Epithelial cell of prostate (primary cell): ENCODE results near the gene FAM9B.
"Not testable (repeated sequence)": the region's sequence is repeated elsewhere in the genome, so short reads cannot be mapped to it uniquely, and the experiment has no call there.

Experiments used
- DNase-seq: peaks from one replicate; pipeline ENCODE4 v3.0.0-alpha.2; 2011; ENCODE audit warnings: low read depth, low spot score
- H3K27ac ChIP-seq: fragments of 450-650 bp; 2 replicates; pipeline ENCODE4 v1.5.1; 2017; ENCODE audit warnings: mild to moderate bottlenecking

FAM9B gene

DNA sequence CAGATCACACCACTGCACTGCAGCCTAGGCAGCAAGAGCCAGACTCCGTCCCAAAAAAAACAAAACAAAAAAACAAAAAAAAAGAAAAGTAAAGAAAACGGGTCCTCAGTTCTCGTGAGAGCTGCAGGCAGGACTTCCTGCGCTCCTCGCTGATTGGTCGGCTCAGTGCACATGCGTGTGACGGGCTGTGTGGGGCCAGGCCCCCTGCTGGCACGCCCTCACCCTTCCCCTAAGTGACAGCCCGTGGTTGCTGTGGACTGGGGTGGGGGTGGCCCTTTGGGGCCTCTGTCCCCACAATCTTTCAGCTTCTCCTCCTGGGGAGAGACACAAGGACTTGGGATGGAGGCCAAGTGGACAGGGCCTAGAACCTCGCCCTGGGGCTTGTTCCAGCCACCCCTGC lies at the start of gene FAM9B:
Gene FAM9B, minus strand, starts transcription at position 139 of the 400 bp plus-strand sequence. CDS start 1,141 bp downstream, outside the sequence.
- DNase-seq, result no peak
- H3K27ac ChIP-seq, result no peak within 1 kb of the TSS

DNA sequence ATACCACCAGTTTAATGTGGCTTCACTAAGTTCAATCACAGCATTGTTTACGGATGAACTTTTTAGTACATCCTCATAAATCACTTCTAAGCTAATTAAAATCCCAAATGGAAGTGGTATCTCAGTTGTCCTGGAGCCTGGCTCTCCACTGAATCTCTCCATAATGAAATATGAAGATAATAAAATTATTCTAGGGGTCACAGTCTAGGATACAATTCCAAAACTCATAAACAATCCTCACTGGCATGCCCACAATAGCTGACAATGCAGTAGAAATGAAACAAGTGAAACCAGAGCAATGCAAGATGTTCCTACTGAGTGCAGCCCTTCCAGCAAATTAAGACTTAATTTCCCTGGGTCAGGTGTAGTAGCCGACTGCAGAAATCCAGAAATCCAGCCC lies 47.3 kb upstream of the FAM9B start:
- DNase-seq, result no peak

GRCh38 chrX:9074326-9074725 lies 40.4 kb upstream of the FAM9B start:
- H3K27ac ChIP-seq, result no peak overlapping the region
- no peak for DNase-seq

More for the DNA sequence above, 47.3 kb upstream of the FAM9B start:
- H3K27ac ChIP-seq, result no peak overlapping the region

DNA sequence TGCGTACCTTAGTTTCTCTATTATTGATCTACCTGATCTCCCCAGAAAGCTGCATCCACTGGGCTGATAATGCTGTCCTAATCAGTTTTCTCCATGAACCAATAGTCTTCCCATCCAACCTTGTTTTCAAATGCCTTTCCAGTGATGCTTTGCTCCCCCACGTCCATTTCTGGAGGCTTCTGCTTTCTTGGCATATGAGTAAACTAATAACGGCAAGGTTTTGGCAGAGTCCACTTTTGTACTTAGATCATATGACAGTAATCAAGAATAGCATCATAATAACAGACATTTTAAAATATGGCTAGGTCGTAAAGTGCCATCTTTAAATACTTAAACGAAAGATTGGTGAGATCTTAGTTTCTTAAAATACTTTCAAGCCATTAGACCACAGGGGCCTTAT lies 38.4 kb upstream of the FAM9B start:
- no peak for DNase-seq
- H3K27ac ChIP-seq, result no peak overlapping the region

DNA sequence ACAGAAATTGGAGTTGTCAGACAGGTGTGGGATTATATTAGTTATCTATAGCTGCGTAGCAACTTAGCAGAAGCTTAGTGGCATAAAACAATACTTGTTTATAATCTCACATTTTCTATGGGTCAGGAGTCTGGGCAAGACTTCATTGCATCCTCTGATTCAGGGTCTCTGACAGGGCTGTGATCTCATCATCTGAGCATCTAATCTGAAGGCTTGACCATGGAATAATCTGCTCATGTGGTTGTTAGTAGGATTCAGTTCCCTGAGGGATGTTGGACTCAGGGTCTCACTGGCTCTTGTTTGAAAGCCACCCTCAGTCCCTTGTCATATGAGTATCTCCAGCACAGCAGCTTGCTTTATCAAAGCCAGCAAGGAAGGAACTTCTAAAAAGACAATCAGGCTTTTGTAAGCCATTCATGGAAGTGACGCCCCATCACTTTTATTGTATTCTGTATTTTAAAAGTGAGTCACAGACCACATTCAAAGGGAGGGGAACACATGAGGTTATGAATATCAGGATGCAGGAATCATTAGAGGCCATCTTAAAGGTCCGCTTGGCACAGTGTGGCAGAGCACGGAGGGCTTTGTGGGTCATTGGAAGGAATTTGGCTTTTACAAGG lies 37.2 kb upstream of the FAM9B start:
- no peak overlapping the region for H3K27ac ChIP-seq

DNA sequence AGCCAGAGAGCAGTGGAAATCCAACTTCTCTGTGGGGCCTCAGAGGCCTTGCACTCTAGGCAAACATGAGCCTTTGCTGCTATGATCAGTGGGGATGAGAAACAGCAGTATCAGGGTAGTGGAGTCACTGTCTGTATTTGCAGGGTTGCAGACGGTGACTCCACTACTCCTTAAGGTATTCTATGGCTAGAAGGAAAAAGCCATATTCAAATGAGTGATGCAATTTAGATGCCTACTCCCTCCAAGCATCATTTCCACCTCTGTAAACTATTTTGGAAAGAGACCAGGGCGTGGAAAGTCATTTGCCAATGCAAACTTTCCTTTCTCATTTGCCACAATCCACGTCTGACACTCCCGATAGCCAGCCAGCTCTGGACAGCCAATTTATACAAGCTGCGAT lies 35.6 kb upstream of the FAM9B start:
- H3K27ac ChIP-seq, result no peak overlapping the region
- DNase-seq, result no peak

More for the DNA sequence above, 37.2 kb upstream of the FAM9B start:
- DNase-seq, result no peak

DNA sequence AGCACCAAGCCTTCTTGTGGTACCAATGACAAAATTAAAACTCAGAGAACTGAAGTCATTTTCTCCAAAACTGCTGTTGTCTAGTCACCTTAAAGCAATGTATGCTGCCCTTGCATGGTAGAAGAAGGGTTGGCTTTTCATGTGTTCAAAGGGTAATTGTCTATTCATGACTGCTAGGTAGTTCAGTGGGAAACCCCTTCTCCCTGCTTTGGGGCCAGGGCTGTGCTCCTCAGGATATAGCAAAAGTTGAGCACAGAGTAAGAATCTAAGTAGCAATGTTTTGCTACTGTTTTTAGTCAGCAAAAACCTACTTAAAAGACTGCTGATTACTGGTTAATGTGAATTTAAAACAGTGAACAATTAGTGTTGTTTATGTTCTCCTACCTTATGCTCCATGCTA lies 30.8 kb upstream of the FAM9B start:
- DNase-seq, result no peak

DNA sequence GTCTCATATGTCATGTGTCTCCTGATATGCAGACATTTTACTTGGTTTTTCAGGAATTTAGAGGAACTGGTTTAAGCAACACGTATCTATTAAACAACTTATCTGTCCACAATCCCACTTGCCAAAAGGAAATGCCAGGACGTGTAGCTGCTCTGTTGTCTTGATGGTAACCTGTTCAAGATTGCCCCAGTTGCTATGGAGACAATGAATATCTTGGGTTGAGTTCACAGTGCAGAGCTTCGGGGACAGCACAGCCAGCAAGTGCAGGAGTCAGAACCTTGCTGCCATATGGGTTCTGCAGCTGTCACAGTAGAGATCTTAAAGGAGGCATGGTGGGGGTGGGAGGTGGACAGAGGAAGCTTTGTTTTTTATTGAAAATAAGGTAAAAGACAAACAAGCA lies 28.7 kb upstream of the FAM9B start:
- DNase-seq, result no peak
- no peak overlapping the region for H3K27ac ChIP-seq

More for the DNA sequence above, 30.8 kb upstream of the FAM9B start:
- H3K27ac ChIP-seq, result no peak overlapping the region

DNA sequence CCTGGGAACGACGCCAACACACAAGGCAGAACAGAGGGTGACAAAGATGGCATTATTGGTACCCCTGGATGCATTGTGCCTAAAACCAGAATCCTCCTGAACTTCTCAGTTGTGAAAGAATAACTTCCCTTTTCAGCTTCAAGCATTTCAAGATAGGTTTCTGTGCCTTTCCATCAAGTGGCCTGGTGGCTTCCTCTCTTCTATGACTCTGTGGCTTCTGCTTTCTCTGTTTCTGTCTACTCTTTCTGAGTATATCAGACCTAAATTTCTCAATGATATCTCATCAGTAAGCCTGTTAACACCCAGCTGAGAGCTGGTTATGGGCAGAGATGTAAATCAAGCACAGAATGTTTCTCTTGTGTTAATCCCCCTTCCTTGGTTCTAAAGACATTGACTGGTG lies 21.4 kb upstream of the FAM9B start:
- no peak for DNase-seq
- no peak overlapping the region for H3K27ac ChIP-seq

GRCh38 chrX:9052081-9052480 lies 18.2 kb upstream of the FAM9B start:
- H3K27ac ChIP-seq, result no peak overlapping the region
- no peak for DNase-seq

DNA sequence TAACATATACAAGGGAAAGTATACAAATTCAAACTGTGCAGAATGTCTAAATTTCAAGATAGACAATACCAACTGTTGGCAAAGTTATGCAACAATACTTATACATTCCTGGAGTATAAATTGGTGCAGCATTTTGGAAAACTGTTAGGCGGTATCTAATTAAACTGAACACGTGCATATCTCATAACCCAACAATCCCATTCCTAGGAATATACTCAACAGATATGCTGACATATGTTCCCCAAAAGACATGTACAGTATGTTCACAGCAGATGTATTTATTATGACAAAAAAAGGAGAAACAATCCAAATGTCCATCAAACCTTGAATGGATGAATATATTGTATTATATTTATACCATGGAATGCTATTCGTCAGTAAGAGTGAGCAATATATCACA lies 16.4 kb upstream of the FAM9B start:
- DNase-seq, result no peak
- no peak overlapping the region for H3K27ac ChIP-seq

DNA sequence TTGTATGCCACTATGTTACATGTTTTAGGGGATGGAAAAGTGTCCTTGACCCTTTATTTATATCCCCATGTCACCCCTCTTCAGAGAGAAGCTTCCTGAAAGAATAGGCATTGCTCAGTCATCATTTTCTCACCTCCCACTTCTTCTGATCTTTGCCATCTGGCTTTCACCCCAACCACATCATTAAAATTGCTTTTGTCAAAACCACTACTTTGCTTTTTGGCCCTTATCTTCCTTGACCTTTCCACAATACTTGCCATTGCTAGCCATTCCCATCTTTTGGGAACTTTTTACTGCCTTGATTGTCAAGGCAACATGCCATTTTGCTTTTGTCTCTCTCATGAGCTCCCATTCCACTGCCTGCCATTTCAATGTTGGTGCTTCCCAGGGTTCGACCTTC lies 14.9 kb upstream of the FAM9B start:
- DNase-seq, result no peak
- H3K27ac ChIP-seq, result no peak overlapping the region

DNA sequence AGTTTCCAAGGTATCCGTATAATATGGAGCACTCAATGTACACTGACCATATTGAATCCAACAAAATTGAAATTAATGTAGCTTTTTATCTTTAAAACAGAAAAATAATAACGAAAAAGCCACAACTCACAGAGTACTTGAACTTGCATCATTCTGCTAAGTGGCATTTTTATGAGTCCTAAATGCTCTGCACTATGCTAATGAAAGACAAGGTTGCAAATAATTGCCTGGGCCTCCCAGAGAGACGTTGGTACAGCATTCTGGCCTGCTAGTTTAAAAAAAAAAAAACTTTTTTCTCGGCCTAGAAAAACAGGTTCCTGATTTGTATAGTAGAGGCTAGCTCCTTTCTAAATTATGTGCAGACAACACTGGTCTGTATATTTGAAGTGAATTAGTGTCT lies 4.3 kb upstream of the FAM9B start:
- DNase-seq, result no peak
- no peak overlapping the region for H3K27ac ChIP-seq

DNA sequence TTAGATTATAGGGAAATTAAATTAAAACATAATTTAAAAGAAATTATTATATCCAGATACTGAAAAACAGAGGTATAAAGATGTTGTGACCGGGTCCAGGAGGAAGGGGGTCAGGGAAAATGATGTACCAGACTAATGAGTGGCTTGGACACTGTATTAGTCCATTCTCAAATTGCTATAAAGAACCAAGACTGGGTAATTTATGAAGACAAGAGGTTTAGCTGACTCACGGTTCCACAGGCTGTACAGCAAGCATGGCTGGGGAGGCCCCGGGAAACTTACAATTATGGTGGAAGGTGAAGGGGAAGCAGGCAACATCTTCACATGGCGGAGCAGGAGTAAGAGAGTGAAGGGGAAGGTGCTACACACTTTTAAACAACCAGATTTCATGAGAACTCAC lies 3.4 kb upstream of the FAM9B start:
- no peak for DNase-seq
- no peak overlapping the region for H3K27ac ChIP-seq

GRCh38 chrX:9033586-9033985 lies 341 bp downstream of the FAM9B start:
- no peak for DNase-seq
- no peak overlapping the region for H3K27ac ChIP-seq

DNA sequence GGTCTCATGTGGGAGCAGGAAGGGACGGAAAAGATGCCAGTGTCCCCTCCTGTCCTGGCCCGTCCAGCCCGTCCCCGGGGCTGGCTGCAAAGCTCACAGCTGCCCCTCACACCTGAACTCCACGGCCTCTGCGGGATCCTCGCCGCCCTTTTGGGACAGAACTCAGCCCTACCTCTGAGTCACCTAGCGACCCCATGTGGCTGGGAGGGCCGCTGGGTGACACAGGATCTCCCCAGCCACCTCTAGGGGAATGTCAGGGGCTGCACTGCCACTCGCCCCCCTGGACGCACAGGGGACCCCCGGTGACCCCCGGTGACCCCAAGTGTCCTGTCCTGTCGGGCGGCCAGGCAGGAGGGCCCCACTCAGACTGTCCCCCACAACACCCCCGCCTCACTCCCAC lies 748 bp downstream of the FAM9B start:
- DNase-seq, result no peak
- H3K27ac ChIP-seq, result no peak overlapping the region

DNA sequence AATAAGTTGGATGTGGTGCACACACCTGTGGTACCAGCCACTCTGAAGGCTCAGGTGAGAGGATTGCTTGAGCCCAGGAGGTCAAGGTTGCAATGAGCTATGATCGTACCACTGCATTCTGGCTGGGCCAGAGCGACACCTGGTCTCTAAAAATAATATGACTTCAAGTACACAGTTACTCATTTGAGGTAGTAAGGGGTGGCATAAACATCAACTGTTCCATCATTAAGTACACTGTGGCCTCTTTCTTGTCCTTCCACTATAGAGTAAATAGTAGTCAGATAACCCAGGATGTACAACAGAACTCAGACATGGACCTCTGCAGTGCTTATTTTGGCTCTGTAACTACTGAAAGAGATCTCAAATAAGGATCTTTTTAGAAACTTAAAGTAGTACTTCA lies 10.6 kb downstream of the FAM9B start:
- no peak overlapping the region for H3K27ac ChIP-seq
- no peak for DNase-seq

GRCh38 chrX:9019151-9019550 lies 14.8 kb downstream of the FAM9B start:
- DNase-seq, result no peak
- no peak overlapping the region for H3K27ac ChIP-seq

GRCh38 chrX:9018332-9018731 lies 15.6 kb downstream of the FAM9B start:
- not testable (repeated sequence) for H3K27ac ChIP-seq, DNase-seq

GRCh38 chrX:9003041-9003440 lies 30.9 kb downstream of the FAM9B start:
- no peak for DNase-seq
- H3K27ac ChIP-seq, result no peak overlapping the region

DNA sequence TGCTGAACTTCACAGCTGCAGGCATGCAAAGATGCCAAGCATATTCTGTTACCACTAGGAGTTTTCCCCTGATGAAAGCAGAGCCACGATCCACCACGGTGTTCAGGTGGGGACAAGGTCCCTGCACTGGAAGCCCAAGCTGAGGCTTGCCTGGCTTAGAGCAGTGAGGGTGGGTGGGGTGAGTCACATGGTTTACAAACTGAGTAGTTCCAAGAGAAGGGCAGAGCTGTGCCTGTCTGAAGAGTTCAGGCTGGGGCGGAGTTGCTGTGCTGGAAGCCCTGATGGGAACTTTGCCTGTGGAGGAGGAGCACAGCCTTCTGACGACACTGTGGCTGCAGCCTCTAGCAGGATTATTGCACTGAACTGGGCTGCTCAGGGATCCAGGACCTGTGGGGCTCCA lies 45.5 kb downstream of the FAM9B start:
- H3K27ac ChIP-seq, result no peak overlapping the region
- DNase-seq, result peak; percentile 34

DNA sequence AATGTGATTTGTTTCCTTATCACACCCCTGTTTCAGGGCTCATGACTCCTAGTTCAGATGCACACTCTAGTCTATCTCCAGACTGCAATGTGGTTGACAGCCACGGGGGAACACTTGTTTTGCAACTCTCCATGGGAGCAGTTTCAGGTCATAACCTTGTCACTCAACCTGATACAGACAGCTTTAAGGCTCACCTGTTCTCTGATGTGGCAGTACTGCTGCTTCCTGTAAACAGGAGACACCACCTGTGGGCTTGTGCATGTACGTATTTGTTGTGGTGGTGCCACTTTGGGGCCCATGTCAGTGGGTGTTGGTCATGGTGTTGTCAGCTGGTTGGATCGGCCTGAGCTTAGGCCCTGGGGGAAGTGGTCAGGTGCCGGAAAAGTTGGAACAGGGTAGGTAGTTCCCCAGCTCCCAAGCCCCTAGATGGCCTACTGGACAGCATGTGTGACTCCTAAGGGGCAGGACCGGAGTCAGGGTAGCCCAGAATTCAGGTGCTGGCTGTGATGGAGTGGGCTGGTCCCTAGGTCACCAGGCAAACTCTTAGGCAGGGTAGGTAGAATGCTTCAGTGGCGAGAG lies 46.2 kb downstream of the FAM9B start:
- H3K27ac ChIP-seq, result no peak overlapping the region
- DNase-seq, result no peak
